Liver (tissue), 3 donors: Measurements from ENCODE around the gene RPS14.

ENCODE experiments used
- ATF3 ChIP-seq: IDR thresholded peaks from 2 replicates; pipeline ENCODE4 v1.6.1; 2016; ENCODE audit warnings: antibody characterized with exemption
- CTCF ChIP-seq: fragments of 150-350 bp; IDR thresholded peaks from 2 replicates; pipeline ENCODE4 v1.5.1; 2017; ENCODE audit warnings: improper control_type of control experiment, low read depth, low read length; ENCODE audit not compliant: missing input control
- RAD21 ChIP-seq, 2 donors: IDR thresholded peaks; 2 replicates each; pipeline ENCODE4 v1.6.1; 2016; ENCODE audit warnings: antibody characterized with exemption in 2 of 2, mild to moderate bottlenecking in 2 of 2
- SP1 ChIP-seq: IDR thresholded peaks from 2 replicates; pipeline ENCODE4 v1.6.1; 2018; ENCODE audit warnings: antibody characterized with exemption, mild to moderate bottlenecking
- TAF1 ChIP-seq: conservative IDR thresholded peaks from 2 replicates; pipeline ENCODE4 v1.6.1; 2016; ENCODE audit warnings: antibody characterized with exemption, mild to moderate bottlenecking
- TF ChIP-seq, protein P1 (sequence below): IDR thresholded peaks from 2 replicates; pipeline ENCODE4 v1.6.1; 2016; ENCODE audit warnings: antibody characterized with exemption
- donor health status: healthy.
- donor health status: healthy.

GRCh38 chr5:150491876-150492275 lies 42.3 kb upstream of the RPS14 start:
- TF ChIP-seq CTCF, result no peak
- TF ChIP-seq ATF3, result no peak
- no peak for TF ChIP-seq SP1
- no peak for TF ChIP-seq TAF1
- TF ChIP-seq, protein P1, sequence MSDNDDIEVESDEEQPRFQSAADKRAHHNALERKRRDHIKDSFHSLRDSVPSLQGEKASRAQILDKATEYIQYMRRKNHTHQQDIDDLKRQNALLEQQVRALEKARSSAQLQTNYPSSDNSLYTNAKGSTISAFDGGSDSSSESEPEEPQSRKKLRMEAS, result no peak
- no peak for TF ChIP-seq RAD21 (IDR thresholded peaks at IDR 0.05)
